ENCODE results near the gene FASN. TPM values are rescaled to one million over a fixed set of nuclear protein-coding genes. Genes with fewer than 3 reads are reported as not detected.

Gene FASN
- total and polyA plus RNA-seq, 2 of the 13 experiments (the other 11 are each of a cell fraction or from before 2014, with no cell fraction given), result 51.7 to 101 TPM

GRCh38 chr17:82065638-82066303 lies 32.3 kb downstream of the FASN start, which contains the start of gene DUS1L (continued):
- TF ChIP-seq ZNF800 (CRISPR knock-in tag; IDR thresholded peaks at IDR 0.05), result no peak
- TF ChIP-seq TBX2 (CRISPR knock-in tag; IDR thresholded peaks at IDR 0.05; ENCODE audit: borderline replicate concordance), result peak; percentile 72
- TF ChIP-seq GTF2F1 (IDR thresholded peaks at IDR 0.05; ENCODE audit: low read length), result no peak
- TF ChIP-seq ATF1 (CRISPR knock-in tag; IDR thresholded peaks at IDR 0.05), result no peak
- peak; percentile 100 for TF ChIP-seq NR2F1 (CRISPR knock-in tag; IDR thresholded peaks at IDR 0.05)
- no peak for TF ChIP-seq MAFG (CRISPR knock-in tag; IDR thresholded peaks at IDR 0.05)
- peak; percentile 22; the same call in 1 of the 2 replicates for TF ChIP-seq ZNF572 (CRISPR knock-in tag; IDR thresholded peaks at IDR 0.05)
- peak; percentile 79; the same call in 1 of the 2 replicates for TF ChIP-seq RELA (CRISPR knock-in tag; IDR thresholded peaks at IDR 0.05)
- TF ChIP-seq, protein P1, sequence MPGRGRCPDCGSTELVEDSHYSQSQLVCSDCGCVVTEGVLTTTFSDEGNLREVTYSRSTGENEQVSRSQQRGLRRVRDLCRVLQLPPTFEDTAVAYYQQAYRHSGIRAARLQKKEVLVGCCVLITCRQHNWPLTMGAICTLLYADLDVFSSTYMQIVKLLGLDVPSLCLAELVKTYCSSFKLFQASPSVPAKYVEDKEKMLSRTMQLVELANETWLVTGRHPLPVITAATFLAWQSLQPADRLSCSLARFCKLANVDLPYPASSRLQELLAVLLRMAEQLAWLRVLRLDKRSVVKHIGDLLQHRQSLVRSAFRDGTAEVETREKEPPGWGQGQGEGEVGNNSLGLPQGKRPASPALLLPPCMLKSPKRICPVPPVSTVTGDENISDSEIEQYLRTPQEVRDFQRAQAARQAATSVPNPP (CRISPR knock-in tag; IDR thresholded peaks at IDR 0.05), result no peak
- TF ChIP-seq DMAP1 (CRISPR knock-in tag; IDR thresholded peaks at IDR 0.05), result peak; percentile 81
- TF ChIP-seq ZNF160 (CRISPR knock-in tag; IDR thresholded peaks at IDR 0.05), result peak; percentile 95
- TF ChIP-seq FOXA1 (IDR thresholded peaks at IDR 0.05), result no peak
- peak; percentile 71 for TF ChIP-seq FOXA1 (CRISPR knock-in tag; IDR thresholded peaks at IDR 0.05)
- TF ChIP-seq, protein P2, sequence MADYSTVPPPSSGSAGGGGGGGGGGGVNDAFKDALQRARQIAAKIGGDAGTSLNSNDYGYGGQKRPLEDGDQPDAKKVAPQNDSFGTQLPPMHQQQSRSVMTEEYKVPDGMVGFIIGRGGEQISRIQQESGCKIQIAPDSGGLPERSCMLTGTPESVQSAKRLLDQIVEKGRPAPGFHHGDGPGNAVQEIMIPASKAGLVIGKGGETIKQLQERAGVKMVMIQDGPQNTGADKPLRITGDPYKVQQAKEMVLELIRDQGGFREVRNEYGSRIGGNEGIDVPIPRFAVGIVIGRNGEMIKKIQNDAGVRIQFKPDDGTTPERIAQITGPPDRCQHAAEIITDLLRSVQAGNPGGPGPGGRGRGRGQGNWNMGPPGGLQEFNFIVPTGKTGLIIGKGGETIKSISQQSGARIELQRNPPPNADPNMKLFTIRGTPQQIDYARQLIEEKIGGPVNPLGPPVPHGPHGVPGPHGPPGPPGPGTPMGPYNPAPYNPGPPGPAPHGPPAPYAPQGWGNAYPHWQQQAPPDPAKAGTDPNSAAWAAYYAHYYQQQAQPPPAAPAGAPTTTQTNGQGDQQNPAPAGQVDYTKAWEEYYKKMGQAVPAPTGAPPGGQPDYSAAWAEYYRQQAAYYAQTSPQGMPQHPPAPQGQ (CRISPR knock-in tag; IDR thresholded peaks at IDR 0.05; ENCODE audit: borderline replicate concordance), result peak; percentile 50; the same call in 1 of the 2 replicates
- TF ChIP-seq NFATC3 (CRISPR knock-in tag; IDR thresholded peaks at IDR 0.05), result peak; percentile 87
- peak; percentile 97 for TF ChIP-seq DNMT1 (CRISPR knock-in tag; IDR thresholded peaks at IDR 0.05)
- peak; percentile 46 to 48; a peak in 1 of 4 replicates for TF ChIP-seq EP300 (IDR thresholded peaks at IDR 0.05; ENCODE audit: low read depth in 2 of 2, low read length in 2 of 2)
- peak; percentile 50; the same call in 1 of the 2 replicates for TF ChIP-seq EP300 (CRISPR knock-in tag; IDR thresholded peaks at IDR 0.05; ENCODE audit: borderline replicate concordance)
- 0 out of 2 replicates have a peak, but pooled peaks have one; percentile 32 for TF ChIP-seq SMYD3 (CRISPR knock-in tag; IDR thresholded peaks at IDR 0.05)
- TF ChIP-seq, protein P3, sequence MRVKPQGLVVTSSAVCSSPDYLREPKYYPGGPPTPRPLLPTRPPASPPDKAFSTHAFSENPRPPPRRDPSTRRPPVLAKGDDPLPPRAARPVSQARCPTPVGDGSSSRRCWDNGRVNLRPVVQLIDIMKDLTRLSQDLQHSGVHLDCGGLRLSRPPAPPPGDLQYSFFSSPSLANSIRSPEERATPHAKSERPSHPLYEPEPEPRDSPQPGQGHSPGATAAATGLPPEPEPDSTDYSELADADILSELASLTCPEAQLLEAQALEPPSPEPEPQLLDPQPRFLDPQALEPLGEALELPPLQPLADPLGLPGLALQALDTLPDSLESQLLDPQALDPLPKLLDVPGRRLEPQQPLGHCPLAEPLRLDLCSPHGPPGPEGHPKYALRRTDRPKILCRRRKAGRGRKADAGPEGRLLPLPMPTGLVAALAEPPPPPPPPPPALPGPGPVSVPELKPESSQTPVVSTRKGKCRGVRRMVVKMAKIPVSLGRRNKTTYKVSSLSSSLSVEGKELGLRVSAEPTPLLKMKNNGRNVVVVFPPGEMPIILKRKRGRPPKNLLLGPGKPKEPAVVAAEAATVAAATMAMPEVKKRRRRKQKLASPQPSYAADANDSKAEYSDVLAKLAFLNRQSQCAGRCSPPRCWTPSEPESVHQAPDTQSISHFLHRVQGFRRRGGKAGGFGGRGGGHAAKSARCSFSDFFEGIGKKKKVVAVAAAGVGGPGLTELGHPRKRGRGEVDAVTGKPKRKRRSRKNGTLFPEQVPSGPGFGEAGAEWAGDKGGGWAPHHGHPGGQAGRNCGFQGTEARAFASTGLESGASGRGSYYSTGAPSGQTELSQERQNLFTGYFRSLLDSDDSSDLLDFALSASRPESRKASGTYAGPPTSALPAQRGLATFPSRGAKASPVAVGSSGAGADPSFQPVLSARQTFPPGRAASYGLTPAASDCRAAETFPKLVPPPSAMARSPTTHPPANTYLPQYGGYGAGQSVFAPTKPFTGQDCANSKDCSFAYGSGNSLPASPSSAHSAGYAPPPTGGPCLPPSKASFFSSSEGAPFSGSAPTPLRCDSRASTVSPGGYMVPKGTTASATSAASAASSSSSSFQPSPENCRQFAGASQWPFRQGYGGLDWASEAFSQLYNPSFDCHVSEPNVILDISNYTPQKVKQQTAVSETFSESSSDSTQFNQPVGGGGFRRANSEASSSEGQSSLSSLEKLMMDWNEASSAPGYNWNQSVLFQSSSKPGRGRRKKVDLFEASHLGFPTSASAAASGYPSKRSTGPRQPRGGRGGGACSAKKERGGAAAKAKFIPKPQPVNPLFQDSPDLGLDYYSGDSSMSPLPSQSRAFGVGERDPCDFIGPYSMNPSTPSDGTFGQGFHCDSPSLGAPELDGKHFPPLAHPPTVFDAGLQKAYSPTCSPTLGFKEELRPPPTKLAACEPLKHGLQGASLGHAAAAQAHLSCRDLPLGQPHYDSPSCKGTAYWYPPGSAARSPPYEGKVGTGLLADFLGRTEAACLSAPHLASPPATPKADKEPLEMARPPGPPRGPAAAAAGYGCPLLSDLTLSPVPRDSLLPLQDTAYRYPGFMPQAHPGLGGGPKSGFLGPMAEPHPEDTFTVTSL (CRISPR knock-in tag; IDR thresholded peaks at IDR 0.05; ENCODE audit: borderline replicate concordance), result peak; percentile 61; the same call in 1 of the 2 replicates

Data from HepG2 (cell line).